Hepatocyte (in vitro differentiated cells): Measurements from ENCODE around the gene DDIAS.
"Not testable (repeated sequence)": the region's sequence is repeated elsewhere in the genome, so short reads cannot be mapped to it uniquely, and the experiment has no call there.

Source experiments
- CTCF ChIP-seq: fragments of 200-600 bp; sonication (generic); IDR thresholded peaks from 2 replicates; pipeline ENCODE4 v1.5.1; 2016; ENCODE audit warnings: antibody characterized with exemption, mild to moderate bottlenecking; ENCODE audit not compliant: poor library complexity
- EZH2 ChIP-seq: fragments of 200-600 bp; sonication (generic); IDR thresholded peaks from 2 replicates; pipeline ENCODE4 v1.6.1; 2016; ENCODE audit warnings: antibody characterized with exemption, mild to moderate bottlenecking, borderline replicate concordance
- EZH2phosphoT487 ChIP-seq: fragments of 200-600 bp; sonication (generic); IDR thresholded peaks from one replicate; pipeline ENCODE4 v1.6.1; 2018; ENCODE audit warnings: antibody characterized with exemption, mild to moderate bottlenecking, low read depth, moderate library complexity; ENCODE audit not compliant: unreplicated experiment, severe bottlenecking

- not testable (repeated sequence) for TF ChIP-seq CTCF, EZH2, EZH2phosphoT487
Measured at GRCh38 chr11:82950502-82950901, 49.0 kb downstream of the DDIAS start.
